SU-DHL-6 (cell line): ENCODE data around the gene FBXO31.

Source experiments
- H2AFZ ChIP-seq: fragments of 200-600 bp; sonication (generic); 2 replicates; pipeline ENCODE4 v1.6.1; 2014; ENCODE audit warnings: low read depth, mild to moderate bottlenecking, moderate library complexity, mixed read lengths, antibody characterized with exemption, low read length; ENCODE audit not compliant: severe bottlenecking
- H3F3A ChIP-seq: fragments of 200-600 bp; shearing (Covaris generic); 2 replicates; pipeline ENCODE4 v1.6.0; 2016; ENCODE audit warnings: antibody characterized with exemption, mild to moderate bottlenecking; ENCODE audit not compliant: insufficient read depth
- H3K27ac ChIP-seq: fragments of 200-600 bp; sonication (generic); 2 replicates; pipeline ENCODE4 v1.5.1; 2016; ENCODE audit warnings: low read depth, mild to moderate bottlenecking, low read length, moderate library complexity, mixed read lengths
- H3K27me3 ChIP-seq: fragments of 200-600 bp; sonication (generic), shearing (Covaris generic); 2 replicates; pipeline ENCODE4 v1.6.0; 2014; ENCODE audit warnings: mild to moderate bottlenecking, low read length
- H3K36me3 ChIP-seq: fragments of 200-600 bp; sonication (generic); 2 replicates; pipeline ENCODE4 v1.6.1; 2014; ENCODE audit warnings: mild to moderate bottlenecking, low read length, mixed read lengths
- H3K4me2 ChIP-seq: fragments of 300-600, 200-600 bp; shearing (Covaris generic), sonication (generic); 2 replicates; pipeline ENCODE4 v1.6.0; 2014; ENCODE audit warnings: low read length, low read depth, mild to moderate bottlenecking; ENCODE audit not compliant: poor library complexity, severe bottlenecking
- H3K4me3 ChIP-seq: fragments of 200-600 bp; sonication (generic); 2 replicates; pipeline ENCODE4 v1.5.1; 2014; ENCODE audit warnings: antibody characterized with exemption, low read length, mild to moderate bottlenecking, mixed read lengths; ENCODE audit not compliant: insufficient read depth, poor library complexity, severe bottlenecking
- H3K79me2 ChIP-seq: fragments of 200-600 bp; sonication (generic); 2 replicates; pipeline ENCODE4 v1.6.1; 2014; ENCODE audit warnings: mild to moderate bottlenecking, low read length, moderate library complexity; ENCODE audit not compliant: insufficient read depth
- H3K9ac ChIP-seq: fragments of 200-600 bp; sonication (generic); 2 replicates; pipeline ENCODE4 v1.7.0; 2014; ENCODE audit warnings: mild to moderate bottlenecking, low read length
- H3K9me2 ChIP-seq: fragments of 200-600 bp; sonication (generic); replicated peaks from 2 replicates; pipeline ENCODE4 v1.6.1; 2014; ENCODE audit warnings: low read length; ENCODE audit not compliant: insufficient read depth
- H3K9me3 ChIP-seq: fragments of 200-600 bp; sonication (generic); 2 replicates; pipeline ENCODE4 v1.6.1; 2014; ENCODE audit warnings: low read length, mixed read lengths; ENCODE audit not compliant: insufficient read depth
- H4K20me1 ChIP-seq: fragments of 200-600 bp; sonication (generic); 2 replicates; pipeline ENCODE4 v1.6.1; 2014; ENCODE audit warnings: low read depth, mild to moderate bottlenecking, antibody characterized with exemption, low read length, moderate library complexity, mixed read lengths
- CTCF ChIP-seq: fragments of 200-600 bp; sonication (generic); IDR thresholded peaks from one replicate; pipeline ENCODE4 v1.5.1; 2017; ENCODE audit warnings: antibody characterized with exemption, mild to moderate bottlenecking, low read length, moderate library complexity; ENCODE audit not compliant: insufficient read depth, poor library complexity, severe bottlenecking
- EZH2phosphoT487 ChIP-seq: fragments of 200-600 bp; sonication (generic), shearing (Covaris generic); conservative IDR thresholded peaks from 2 replicates; pipeline ENCODE4 v1.6.1; 2018; ENCODE audit warnings: mild to moderate bottlenecking, antibody characterized with exemption, low read length, moderate library complexity, mixed read lengths

The FBXO31 gene

GRCh38 chr16:87303431-87303930 lies 80.1 kb downstream of the FBXO31 start:
- no peak overlapping the region for H2AFZ ChIP-seq

GRCh38 chr16:87298857-87299465 lies 84.6 kb downstream of the FBXO31 start:
- Histone ChIP-seq H3K4me3 (no peak overlapping the region), H3K27ac (no peak overlapping the region), H3K27me3 (no peaks in the 10 kb centered on the region), H3K36me3 (no peaks in the 10 kb centered on the region), H3K9me2 (no peaks in the 10 kb centered on the region), H2AFZ (no peak overlapping the region), H3K9ac (no peak overlapping the region), H3K4me2 (no peak overlapping the region), H3F3A (no peaks in the 10 kb centered on the region), H3K9me3 (no peaks in the 10 kb centered on the region), H4K20me1 (no peaks in the 10 kb centered on the region), H3K79me2 (no peaks in the 10 kb centered on the region)
- no peak for TF ChIP-seq EZH2phosphoT487
- no peak for TF ChIP-seq CTCF

More at GRCh38 chr16:87303431-87303930, 80.1 kb downstream of the FBXO31 start:
- Histone ChIP-seq H4K20me1 (no peaks in the 10 kb centered on the region), H3K4me3 (no peak overlapping the region), H3K4me2 (no peak overlapping the region), H3K27ac (no peak overlapping the region), H3K27me3 (no peaks in the 10 kb centered on the region), H3K79me2 (no peaks in the 10 kb centered on the region), H3F3A (no peaks in the 10 kb centered on the region), H3K9me2 (no peaks in the 10 kb centered on the region), H3K9me3 (no peaks in the 10 kb centered on the region), H3K36me3 (no peaks in the 10 kb centered on the region), H3K9ac (no peak overlapping the region)
- TF ChIP-seq CTCF (no peak), EZH2phosphoT487 (no peak)

GRCh38 chr16:87297918-87298631 lies 85.5 kb downstream of the FBXO31 start:
- no peaks in the 10 kb centered on the region for H3K9me3 ChIP-seq
- H3K79me2 ChIP-seq: no peaks in the 10 kb centered on the region
- no peaks in the 10 kb centered on the region for H3K36me3 ChIP-seq
- no peak overlapping the region for H3K9ac ChIP-seq
- no peaks in the 10 kb centered on the region for H3K9me2 ChIP-seq
- H3K27me3 ChIP-seq: no peaks in the 10 kb centered on the region
- H3K4me3 ChIP-seq: no peak overlapping the region
- no peaks in the 10 kb centered on the region for H4K20me1 ChIP-seq
- H3K4me2 ChIP-seq: no peak overlapping the region
- no peak for TF ChIP-seq EZH2phosphoT487
- TF ChIP-seq CTCF: peak; percentile 50
- H3K27ac ChIP-seq: no peak overlapping the region
- H3F3A ChIP-seq: no peaks in the 10 kb centered on the region
- no peak overlapping the region for H2AFZ ChIP-seq
